ENCODE measurements around the gene PITPNM1.

GRCh38 chr11:67508486-67509121 is 3.4 kb upstream of the PITPNM1 start:
- TF ChIP-seq CTCF (IDR thresholded peaks at IDR 0.05; ENCODE audit: low read depth, low read length) (no peak), POLR2A (IDR thresholded peaks at IDR 0.05; ENCODE audit: extremely low read depth, insufficient read length) (peak; percentile 40), MAX (IDR thresholded peaks at IDR 0.05; ENCODE audit: low read depth, low read length) (peak; percentile 90), MYC (IDR thresholded peaks at IDR 0.05; ENCODE audit: low read depth, low read length) (0 out of 2 replicates have a peak, but pooled peaks have one; percentile 40)
